OCI-LY7 (cell line): ENCODE data around the gene POLD2. TPM values are rescaled to one million over a fixed set of nuclear protein-coding genes. Genes with fewer than 3 reads are reported as not detected.
A peak's percentile ranks its signal among the peaks of the same experiment; 100 is the strongest.

Source experiments
- BruUV-seq: library from RNA; stranded (reverse); fragments of 400-500 nt; replicated peaks from 2 replicates; lab custom pipeline; 2021; lab: Mats Ljungman, UMichigan
- CTCF ChIA-PET: fragments of 300-600 bp; sonication (Branson Sonifier 250); formaldehyde crosslinking; loops from one replicate; lab custom pipeline; 2022; ENCODE audit warnings: antibody characterized with exemption; ENCODE audit not compliant: unreplicated experiment; lab: Charles Lee
- POLR2A ChIA-PET: fragments of 300-600 bp; sonication (Branson Sonifier 250); formaldehyde crosslinking; loops from one replicate; lab custom pipeline; 2022; ENCODE audit warnings: antibody characterized with exemption; lab: Charles Lee
- DNase-seq: peaks from one replicate; pipeline ENCODE4 v3.0.0-alpha.2; 2015; ENCODE audit warnings: low spot score
- H2AFZ ChIP-seq: fragments of 200-600 bp; sonication (generic), shearing (Covaris generic); 2 replicates; pipeline ENCODE4 v1.6.1; 2014; ENCODE audit warnings: mild to moderate bottlenecking, antibody characterized with exemption, low read length, moderate library complexity
- H3K27ac ChIP-seq: fragments of 200-600 bp; sonication (generic); 2 replicates; pipeline ENCODE4 v1.5.1; 2014; ENCODE audit warnings: mixed run types, low read depth, mild to moderate bottlenecking, moderate library complexity, low read length, inconsistent platforms; ENCODE audit not compliant: poor library complexity, severe bottlenecking
- H3K36me3 ChIP-seq: fragments of 200-600 bp; sonication (generic); 2 replicates; pipeline ENCODE4 v1.6.1; 2014; ENCODE audit warnings: mild to moderate bottlenecking, antibody characterized with exemption, low read length, moderate library complexity, mixed read lengths; ENCODE audit not compliant: insufficient read depth
- H3K4me1 ChIP-seq: fragments of 200-600 bp; sonication (generic); 2 replicates; pipeline ENCODE4 v1.5.1; 2014; ENCODE audit warnings: mild to moderate bottlenecking, low read length; ENCODE audit not compliant: insufficient read depth, poor library complexity, severe bottlenecking
- H3K4me2 ChIP-seq: fragments of 200-600 bp; sonication (generic); 2 replicates; pipeline ENCODE4 v1.6.1; 2014; ENCODE audit warnings: mild to moderate bottlenecking, low read length
- H3K4me3 ChIP-seq: fragments of 200-600 bp; sonication (generic); 2 replicates; pipeline ENCODE4 v1.5.1; 2014; ENCODE audit warnings: mild to moderate bottlenecking, low read depth, low read length; ENCODE audit not compliant: poor library complexity, severe bottlenecking
- H3K79me2 ChIP-seq: fragments of 200-600 bp; sonication (generic); 2 replicates; pipeline ENCODE4 v1.6.1; 2016; ENCODE audit warnings: low read depth, mild to moderate bottlenecking, low read length, moderate library complexity, mixed read lengths; ENCODE audit not compliant: insufficient read depth
- H3K9me2 ChIP-seq: fragments of 200-600 bp; sonication (generic); 2 replicates; pipeline ENCODE4 v1.6.1; 2016; ENCODE audit warnings: mild to moderate bottlenecking, low read length, mixed read lengths; ENCODE audit not compliant: insufficient read depth
- H3K9me3 ChIP-seq: fragments of 200-600 bp; sonication (generic); 2 replicates; pipeline ENCODE4 v1.6.1; 2014; ENCODE audit warnings: mild to moderate bottlenecking, mixed run types, low read length, mixed read lengths
- H4K20me1 ChIP-seq: fragments of 200-600 bp; sonication (generic); 2 replicates; pipeline ENCODE4 v1.6.1; 2014; ENCODE audit warnings: mild to moderate bottlenecking, antibody characterized with exemption, low read length, moderate library complexity, mixed read lengths; ENCODE audit not compliant: insufficient read depth
- CTCF ChIP-seq: fragments of 200-600 bp; sonication (generic); conservative IDR thresholded peaks from 2 replicates; pipeline ENCODE4 v1.5.1; 2014; ENCODE audit warnings: mild to moderate bottlenecking, antibody characterized with exemption, low read length, moderate library complexity, mixed read lengths
- EZH2phosphoT487 ChIP-seq: fragments of 200-600 bp; sonication (generic); IDR thresholded peaks from 2 replicates; pipeline ENCODE4 v1.6.1; 2018; ENCODE audit warnings: low read depth, borderline replicate concordance, mild to moderate bottlenecking, mixed run types, antibody characterized with exemption, low read length, moderate library complexity, mixed read lengths
- intact Hi-C: fragments of 100-400 bp; cut with micrococcal nuclease; formaldehyde crosslinking; loops from one replicate; pipeline ENCODE4 v1.10.0; 2022; ENCODE audit not compliant: unreplicated experiment
- total RNA-seq, 2 experiments: library from RNA; depleted of rRNA in 1 of 2; stranded (reverse); fragments of >200 nt in 1 of 2; shearing (Covaris generic) in 1 of 2; gene quantifications; 2 replicates each; pipeline ENCODE4 v1.2.3, GENCODE V29; 2014 to 2022

POLD2 gene
- total RNA-seq, 2 experiments from 2014 or later: 230 to 261 TPM

DNA sequence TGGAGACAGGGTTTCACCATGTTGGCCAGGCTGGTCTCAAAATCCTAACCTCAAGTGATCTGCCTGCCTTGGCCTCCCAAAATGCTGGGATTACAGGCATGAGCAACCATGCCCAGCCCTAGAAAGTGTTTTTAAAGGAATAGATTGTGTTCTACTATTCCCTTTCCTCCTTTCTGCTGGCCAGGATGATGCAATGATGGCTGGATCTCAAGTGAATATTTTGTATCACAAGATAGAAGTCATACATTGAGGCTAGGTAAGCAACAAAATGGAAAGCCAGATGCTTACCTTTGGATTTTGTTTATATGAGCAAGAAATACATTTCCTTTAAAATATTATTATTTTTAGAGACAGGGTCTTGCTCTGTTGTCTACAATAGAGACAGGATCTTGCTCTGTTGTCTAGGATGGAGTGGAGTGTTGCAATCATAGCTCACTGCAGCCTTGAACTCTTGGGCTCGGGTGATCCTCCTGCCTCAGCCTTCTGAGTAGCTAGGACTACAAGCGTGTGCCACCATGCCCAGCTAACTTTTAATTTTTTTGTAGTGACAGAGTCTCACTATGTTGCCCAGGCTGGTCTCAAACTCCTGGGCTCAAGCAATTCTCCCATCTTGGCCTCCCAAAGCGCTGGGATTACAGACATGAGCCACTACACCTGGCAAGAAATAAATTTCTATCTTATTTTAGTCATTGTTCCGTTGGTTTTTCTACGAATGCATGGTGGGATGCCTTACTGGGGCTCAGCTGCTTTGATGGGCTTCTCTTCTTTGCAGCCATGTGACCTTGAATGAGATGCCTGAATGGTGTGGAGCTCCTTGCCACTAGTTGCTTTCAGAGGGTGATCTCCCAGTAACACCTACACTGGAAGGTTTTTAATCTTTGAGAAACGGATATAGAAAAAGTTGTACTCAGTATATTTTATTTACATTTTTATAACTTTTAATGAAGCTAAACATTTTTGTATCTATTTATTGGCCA, 25.0 kb downstream of the POLD2 start:
- H3K79me2 ChIP-seq: no peaks in the 10 kb centered on the region
- H3K9me2 ChIP-seq: no peaks in the 10 kb centered on the region
- peaks cover 100% of the 10 kb centered on the region for H3K4me1 ChIP-seq
- intact Hi-C loops: loop anchor here (5.0 kb wide), 1 partner anchor 899 kb away; no protein-coding TSS in a partner anchor
- peak overlapping the region; percentile 98 for H3K27ac ChIP-seq
- peaks cover 2% of the 10 kb centered on the region; the same call in 1 of the 2 replicates for H3K9me3 ChIP-seq
- H2AFZ ChIP-seq: 0 out of 2 replicates have a peak overlapping the region, but pooled peaks have one; percentile 3
- peak overlapping the region; percentile 35 for H3K4me3 ChIP-seq
- ChIA-PET POLR2A (interaction anchor here (0.6 to 5.4 kb wide), 14 partner anchors 10 to 332 kb away, joined by 3 to 38 read pairs (median 4); partner anchors contain the start of genes POLD2, POLM and YKT6), CTCF (interaction anchor here (0.5 to 1.8 kb wide), 3 partner anchors 18 to 106 kb away, joined by 3 to 7 read pairs (median 4); no protein-coding TSS in a partner anchor)
- H3K4me2 ChIP-seq: peak overlapping the region; percentile 76
- DNase-seq: peak; percentile 52
- TF ChIP-seq CTCF: no peak
- no peak for TF ChIP-seq EZH2phosphoT487
- H4K20me1 ChIP-seq: no peaks in the 10 kb centered on the region
- no TSS peak for BruUV-seq
- H3K36me3 ChIP-seq: no peaks in the 10 kb centered on the region; the same call in 1 of the 2 replicates

- BruUV-seq: no TSS peak
- Histone ChIP-seq H3K4me1 (peaks cover 100% of the 10 kb centered on the region), H3K9me3 (peaks cover 5% of the 10 kb centered on the region; the same call in 1 of the 2 replicates), H3K36me3 (no peaks in the 10 kb centered on the region; the same call in 1 of the 2 replicates), H3K4me3 (peak overlapping the region; percentile 35), H3K79me2 (no peaks in the 10 kb centered on the region), H2AFZ (no peak overlapping the region), H4K20me1 (no peaks in the 10 kb centered on the region), H3K4me2 (peak overlapping the region; percentile 76), H3K27ac (peak overlapping the region; percentile 98), H3K9me2 (no peaks in the 10 kb centered on the region)
- CTCF ChIA-PET: interaction anchor here (0.5 to 1.8 kb wide), 3 partner anchors 16 to 107 kb away, joined by 3 to 7 read pairs (median 4); no protein-coding TSS in a partner anchor
- POLR2A ChIA-PET: interaction anchor here (0.6 to 5.4 kb wide), 13 partner anchors 11 to 698 kb away, joined by 3 to 38 read pairs (median 4); partner anchors contain the start of genes POLD2, POLM and YKT6
- DNase-seq: peak; percentile 98
- intact Hi-C loops: loop anchor here (1.0 to 5.0 kb wide), 3 partner anchors 15 to 900 kb away; partner anchors contain the start of genes POLD2 and POLM
- TF ChIP-seq EZH2phosphoT487 (no peak), CTCF (peak; percentile 58)
These were observed 26.1 kb downstream of the POLD2 start for GRCh38 chr7:44097064-44097932.
